Activated CD8-positive, alpha-beta memory T cell treated with anti-CD3 and anti-CD28 coated beads for 24 hours (primary cell): ENCODE data around the gene TCIRG1.

Source experiments
- DNase-seq: peaks from one replicate; pipeline ENCODE4 v3.0.0-alpha.2; 2020

Gene TCIRG1

GRCh38 chr11:68040101-68040956 lies 1.5 kb downstream of the TCIRG1 start:
- DNase-seq: peak; percentile 77

- no peak for DNase-seq
Observed at GRCh38 chr11:68040957-68041591, 2.2 kb downstream of the TCIRG1 start.

GRCh38 chr11:68041617-68042218 lies 2.9 kb downstream of the TCIRG1 start:
- no peak for DNase-seq

- no peak for DNase-seq
Observed at GRCh38 chr11:68042219-68043028, 3.6 kb downstream of the TCIRG1 start.

- no peak for DNase-seq
Observed at GRCh38 chr11:68043029-68043348, 4.2 kb downstream of the TCIRG1 start.

GRCh38 chr11:68043349-68044144 lies 4.7 kb downstream of the TCIRG1 start:
- no peak for DNase-seq

- DNase-seq: no peak
Observed at GRCh38 chr11:68044145-68044813, 5.5 kb downstream of the TCIRG1 start.

GRCh38 chr11:68044898-68045351 lies 6.1 kb downstream of the TCIRG1 start:
- no peak for DNase-seq

- DNase-seq: no peak
Observed at GRCh38 chr11:68047437-68048290, 8.8 kb downstream of the TCIRG1 start.

- no peak for DNase-seq
Observed at GRCh38 chr11:68048681-68049508, 10.1 kb downstream of the TCIRG1 start.

- DNase-seq: no peak
Observed at GRCh38 chr11:68049509-68050370, 10.9 kb downstream of the TCIRG1 start.

- no peak for DNase-seq
Observed at GRCh38 chr11:68050371-68050841, 11.6 kb downstream of the TCIRG1 start.

GRCh38 chr11:68051191-68052136 lies 12.6 kb downstream of the TCIRG1 start:
- DNase-seq: no peak

GRCh38 chr11:68052137-68052873 lies 13.5 kb downstream of the TCIRG1 start:
- no peak for DNase-seq

GRCh38 chr11:68053117-68053516 lies 14.3 kb downstream of the TCIRG1 start:
- no peak for DNase-seq

GRCh38 chr11:68053981-68054812 lies 15.4 kb downstream of the TCIRG1 start:
- DNase-seq: no peak
